Activated CD8-positive, alpha-beta memory T cell treated with anti-CD3 and anti-CD28 coated beads, Interleukin-2, amount 10 ng/mL, durations not matched to agents 7 days and 5 days (primary cell): ENCODE data around the gene BANP. TPM values are rescaled to one million over a fixed set of nuclear protein-coding genes. Genes with fewer than 3 reads are reported as not detected.
"Not testable (repeated sequence)": the region's sequence is repeated elsewhere in the genome, so short reads cannot be mapped to it uniquely, and the experiment has no call there.

Experiments
- ATAC-seq: fragments of 150-1000 bp; cut with Tn5 transposase; one replicate; pipeline ENCODE4 v1.10.0; 2021; ENCODE audit warnings: moderate library complexity
- CTCF ChIA-PET: fragments of 350-600 bp; sonication (Branson Sonifier 250); formaldehyde crosslinking; loops from one replicate; lab custom pipeline; 2021; ENCODE audit warnings: antibody characterized with exemption; lab: Charles Lee
- DNase-seq: peaks from one replicate; pipeline ENCODE4 v3.0.0-alpha.2; 2020
- H3K27ac Mint-ChIP-seq: one replicate; pipeline ENCODE4 v1.8.0; 2021; ENCODE audit warnings: mild to moderate bottlenecking, mixed read lengths
- H3K27me3 Mint-ChIP-seq: one replicate; pipeline ENCODE4 v1.8.0; 2021; ENCODE audit warnings: mixed read lengths
- H3K36me3 Mint-ChIP-seq: one replicate; pipeline ENCODE4 v1.8.0; 2021; ENCODE audit warnings: mild to moderate bottlenecking, mixed read lengths
- H3K4me1 Mint-ChIP-seq: one replicate; pipeline ENCODE4 v1.8.0; 2021; ENCODE audit warnings: mixed read lengths
- H3K4me3 Mint-ChIP-seq: one replicate; pipeline ENCODE4 v1.8.0; 2021; ENCODE audit warnings: mild to moderate bottlenecking, moderate library complexity, mixed read lengths
- H3K9me3 Mint-ChIP-seq: one replicate; pipeline ENCODE4 v1.8.0; 2022; ENCODE audit warnings: low read depth, mixed read lengths
- total RNA-seq, 2 experiments: library from RNA; stranded (reverse); gene quantifications; one replicate each; pipeline ENCODE4 v1.2.3, GENCODE V29; 2021

The BANP gene
- total RNA-seq, 2 experiments from 2014 or later, result 36.1 to 48.7 TPM

DNA sequence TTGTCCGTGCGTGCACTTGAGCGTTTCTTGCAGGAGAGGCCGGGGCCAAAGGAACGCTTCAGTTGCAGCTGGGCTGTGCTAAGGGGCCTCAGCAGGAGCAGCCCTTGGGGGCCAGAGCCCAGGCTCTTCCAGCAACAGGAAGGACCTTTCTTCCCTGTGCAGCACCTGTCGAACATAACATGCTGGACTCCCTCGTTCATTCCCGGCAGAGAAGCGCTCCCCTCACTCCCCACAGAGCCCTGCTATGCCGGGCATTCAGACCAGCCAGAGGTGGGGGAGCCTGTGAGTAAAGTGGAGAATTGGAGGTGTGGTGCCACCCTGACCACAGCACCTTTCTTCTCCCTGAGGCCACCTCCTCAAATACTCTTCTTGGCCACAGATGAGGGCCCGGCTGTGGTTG lies 94.1 kb downstream of the BANP start:
- H3K4me1 Mint-ChIP-seq, ATAC-seq, H3K9me3 Mint-ChIP-seq, DNase-seq, H3K27ac Mint-ChIP-seq, H3K27me3 Mint-ChIP-seq, CTCF ChIA-PET, H3K36me3 Mint-ChIP-seq, H3K4me3 Mint-ChIP-seq: not testable (repeated sequence)

DNA sequence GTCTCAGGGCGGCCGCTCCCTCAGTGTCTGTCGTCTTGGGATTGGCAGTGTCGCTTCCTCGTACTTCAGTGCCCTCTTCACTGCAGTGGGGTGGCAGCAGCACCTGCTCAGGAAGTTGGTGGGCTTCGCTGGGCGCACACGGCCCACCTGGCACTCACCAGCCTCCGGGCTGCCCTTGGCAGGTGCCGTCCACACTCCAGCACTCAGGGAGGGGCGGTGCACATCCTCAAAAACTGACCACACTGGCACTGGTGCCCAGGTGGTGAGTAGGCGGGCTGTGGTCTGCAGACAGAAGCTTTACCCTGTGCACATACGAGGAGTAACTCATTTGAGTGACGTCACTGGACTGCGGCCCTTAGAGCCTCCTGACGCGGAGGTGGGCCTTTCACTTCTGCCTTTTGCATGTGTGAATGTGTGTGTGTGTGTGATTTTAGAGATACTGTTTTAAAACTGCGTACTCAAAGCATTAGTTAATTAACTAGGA lies 94.6 kb downstream of the BANP start:
- ATAC-seq, result no peak
- Mint-ChIP-seq H3K27me3 (no peaks in the 10 kb centered on the region), H3K4me3 (no peak overlapping the region), H3K36me3 (peaks cover 6% of the 10 kb centered on the region), H3K9me3 (no peaks in the 10 kb centered on the region), H3K27ac (no peak overlapping the region), H3K4me1 (no peaks in the 10 kb centered on the region)
- DNase-seq, result no peak
- CTCF ChIA-PET, result no interaction called here

DNA sequence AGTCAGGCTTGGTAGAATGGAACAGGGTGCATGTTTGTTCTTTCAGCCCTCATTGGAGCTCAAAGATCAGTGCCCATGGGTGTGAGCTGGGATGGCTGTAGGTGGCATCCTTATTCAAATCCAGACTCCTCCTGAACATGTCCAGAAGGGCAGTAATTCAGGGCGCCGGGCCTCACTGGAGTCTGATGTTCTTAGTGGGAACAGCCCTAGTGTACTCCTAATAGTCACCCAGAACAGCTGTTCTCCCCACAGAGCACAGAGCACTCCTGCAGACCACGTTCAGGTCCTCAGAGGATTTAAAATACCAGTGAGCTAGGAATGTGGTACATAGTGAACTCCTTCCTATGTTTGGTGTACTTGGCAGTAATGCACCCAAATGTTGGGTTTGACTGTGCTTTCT lies 96.2 kb downstream of the BANP start:
- CTCF ChIA-PET, result no interaction called here
- DNase-seq, result no peak
- no peaks in the 10 kb centered on the region for H3K4me1 Mint-ChIP-seq
- no peaks in the 10 kb centered on the region for H3K9me3 Mint-ChIP-seq
- H3K4me3 Mint-ChIP-seq, result no peak overlapping the region
- H3K27me3 Mint-ChIP-seq, result no peaks in the 10 kb centered on the region
- H3K36me3 Mint-ChIP-seq, result peaks cover 9% of the 10 kb centered on the region
- H3K27ac Mint-ChIP-seq, result no peak overlapping the region
- ATAC-seq, result no peak

DNA sequence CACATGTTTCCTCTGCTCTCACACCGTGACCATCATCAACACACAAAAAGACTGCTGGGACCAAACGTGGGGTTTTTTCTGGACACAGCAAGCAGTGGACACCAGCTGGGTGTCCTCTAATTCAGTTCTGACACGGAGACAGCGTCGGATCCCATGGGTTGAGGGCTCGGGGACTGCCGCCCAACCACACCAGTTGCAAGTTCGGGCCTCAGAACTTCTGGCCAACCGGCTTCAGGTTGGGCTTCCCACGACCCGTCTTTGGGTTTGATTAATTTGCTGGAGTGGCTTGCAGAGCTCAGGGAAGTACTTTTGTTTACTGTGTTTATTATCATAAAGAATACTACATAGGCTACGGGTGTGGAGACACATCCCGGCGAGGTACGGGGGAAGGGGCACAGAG lies 97.8 kb downstream of the BANP start:
- Mint-ChIP-seq H3K4me1 (no peaks in the 10 kb centered on the region), H3K27me3 (no peaks in the 10 kb centered on the region), H3K27ac (no peak overlapping the region), H3K9me3 (no peaks in the 10 kb centered on the region), H3K36me3 (peaks cover 9% of the 10 kb centered on the region), H3K4me3 (no peak overlapping the region)
- CTCF ChIA-PET, result no interaction called here
- DNase-seq (no peak), ATAC-seq (no peak)

DNA sequence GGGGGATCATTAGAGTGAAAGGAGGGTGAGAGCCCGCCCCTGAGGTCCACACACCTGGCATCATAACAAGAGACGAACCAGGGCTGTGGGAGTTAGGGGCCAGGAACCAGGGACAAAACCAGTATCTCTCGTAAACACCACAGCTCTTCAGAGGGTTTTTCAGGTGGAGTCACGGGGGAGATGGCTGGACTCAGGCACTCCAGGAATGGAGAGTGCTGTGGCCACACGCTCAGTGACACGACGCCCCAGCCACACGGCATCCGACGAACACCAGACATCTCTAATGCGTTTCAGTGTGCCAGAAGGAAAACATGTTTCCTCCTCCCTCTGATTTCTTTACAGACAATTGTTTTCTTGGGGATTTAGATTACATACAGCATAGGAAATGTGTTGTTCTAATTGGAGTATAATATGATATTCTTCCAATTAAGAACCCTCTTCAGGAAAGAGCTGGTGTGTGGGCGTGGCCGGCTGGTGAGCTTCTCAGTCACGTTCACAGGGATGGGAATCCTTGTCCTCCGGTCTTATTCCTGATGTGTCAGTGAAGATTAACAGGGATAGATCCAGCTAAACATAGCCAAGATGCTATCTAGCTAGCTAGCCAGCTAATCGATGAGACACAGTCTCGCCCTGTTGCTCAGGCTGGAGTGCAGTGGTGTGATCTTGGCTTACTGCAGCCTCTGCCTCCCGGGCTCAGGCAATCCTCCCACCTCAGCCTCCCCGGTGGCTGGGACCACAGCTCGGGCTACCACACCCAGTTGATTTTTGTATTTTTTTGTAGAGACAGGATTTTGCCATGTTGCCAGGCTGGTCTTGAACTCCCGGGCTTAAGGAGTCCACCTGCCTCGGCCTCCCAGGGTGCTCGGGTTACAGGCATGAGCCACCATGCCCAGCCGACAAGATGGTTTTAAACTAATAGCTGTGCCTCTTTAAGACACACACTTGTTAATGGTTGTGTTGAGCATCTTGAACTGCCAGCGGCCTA lies 98.6 kb downstream of the BANP start:
- CTCF ChIA-PET, result interaction anchor here (1.2 kb wide), 1 partner anchor 13 kb away, joined by 3 read pairs; no protein-coding TSS in a partner anchor
- Mint-ChIP-seq H3K27ac (no peak overlapping the region), H3K36me3 (peaks cover 9% of the 10 kb centered on the region), H3K9me3 (no peaks in the 10 kb centered on the region), H3K27me3 (no peaks in the 10 kb centered on the region), H3K4me3 (no peak overlapping the region), H3K4me1 (no peaks in the 10 kb centered on the region)
- ATAC-seq (no peak), DNase-seq (no peak)

DNA sequence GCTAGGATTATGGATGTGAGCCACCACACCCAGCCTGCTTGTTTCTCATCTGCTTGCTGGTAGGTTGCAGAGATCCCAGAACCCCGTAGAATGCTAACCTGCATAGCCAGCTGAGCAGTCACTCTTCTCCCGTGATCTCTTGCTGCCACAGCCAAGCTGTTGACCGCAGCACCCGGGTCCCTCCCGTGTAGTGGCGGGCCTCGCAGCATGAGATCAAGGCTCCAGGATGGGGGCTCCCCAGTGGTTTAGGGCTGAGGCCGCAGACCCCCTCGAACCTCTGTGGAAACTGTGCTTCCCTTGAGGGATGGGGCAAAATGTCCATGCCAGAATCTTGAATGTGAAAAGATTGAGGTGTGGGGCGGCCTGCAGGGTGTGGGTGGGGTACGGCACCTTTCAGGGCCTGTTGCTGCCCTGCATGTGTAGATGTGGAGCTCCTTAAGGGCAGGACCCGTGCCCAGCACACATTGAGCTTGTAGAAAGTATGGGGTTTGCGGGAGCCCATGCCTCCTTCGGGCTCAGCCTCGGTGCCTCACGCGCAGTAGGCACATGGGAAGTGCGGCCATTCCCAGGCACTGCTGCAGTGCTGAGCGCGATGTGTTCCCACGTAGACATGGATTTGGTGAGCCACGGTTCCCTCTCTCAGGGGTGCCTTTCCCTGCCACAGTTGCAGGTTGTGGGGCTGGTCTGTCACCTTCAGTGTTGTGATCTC lies 99.9 kb downstream of the BANP start:
- no peaks in the 10 kb centered on the region for H3K27me3 Mint-ChIP-seq
- no peak for ATAC-seq
- peaks cover 9% of the 10 kb centered on the region for H3K36me3 Mint-ChIP-seq
- DNase-seq, result no peak
- H3K9me3 Mint-ChIP-seq, result no peaks in the 10 kb centered on the region
- no peak overlapping the region for H3K4me3 Mint-ChIP-seq
- no peak overlapping the region for H3K27ac Mint-ChIP-seq
- H3K4me1 Mint-ChIP-seq, result no peaks in the 10 kb centered on the region
- CTCF ChIA-PET, result interaction anchor here (1.2 kb wide), 1 partner anchor 12 kb away, joined by 3 read pairs; no protein-coding TSS in a partner anchor

DNA sequence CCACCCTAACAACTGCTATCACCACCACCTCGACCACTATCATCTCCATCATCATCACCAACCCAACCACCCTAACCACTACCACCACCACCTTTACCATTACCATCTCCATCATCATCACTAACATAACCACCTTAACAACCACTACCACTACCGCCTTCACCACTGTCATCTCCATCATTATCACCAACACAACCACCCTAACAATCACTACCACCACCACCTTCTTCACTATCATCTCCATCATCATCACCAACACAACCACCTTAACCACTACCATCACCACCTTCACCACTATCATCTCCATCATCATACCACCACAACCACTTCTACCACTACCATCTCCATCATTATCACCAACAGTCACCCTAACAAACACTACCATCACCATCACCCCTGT lies 101.4 kb downstream of the BANP start:
- ATAC-seq (no peak), DNase-seq (no peak)
- H3K9me3 Mint-ChIP-seq, result no peaks in the 10 kb centered on the region
- no peaks in the 10 kb centered on the region for H3K4me1 Mint-ChIP-seq
- CTCF ChIA-PET, result interaction anchor here (1.3 kb wide), 1 partner anchor 95 kb away, joined by 3 read pairs; no protein-coding TSS in a partner anchor
- peaks cover 9% of the 10 kb centered on the region for H3K36me3 Mint-ChIP-seq
- no peak overlapping the region for H3K4me3 Mint-ChIP-seq
- H3K27me3 Mint-ChIP-seq, result no peaks in the 10 kb centered on the region
- H3K27ac Mint-ChIP-seq, result no peak overlapping the region

DNA sequence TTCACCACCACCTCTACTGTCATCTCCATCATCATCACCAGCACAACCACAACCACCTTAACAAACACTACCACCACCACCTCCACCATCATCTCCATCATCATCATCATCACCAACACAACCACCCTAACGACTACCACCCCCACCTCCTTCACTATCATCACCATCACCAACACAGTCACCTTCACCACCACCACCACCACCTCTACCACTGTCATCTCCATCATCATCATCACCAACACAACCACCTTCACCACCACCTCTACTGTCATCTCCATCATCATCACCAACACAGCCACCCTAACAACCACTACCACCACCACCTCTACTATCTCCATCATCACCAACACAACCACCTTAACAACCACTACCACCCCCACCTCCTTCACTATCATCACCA lies 102.2 kb downstream of the BANP start:
- CTCF ChIA-PET, ATAC-seq, H3K36me3 Mint-ChIP-seq, H3K4me3 Mint-ChIP-seq, H3K27ac Mint-ChIP-seq, DNase-seq, H3K27me3 Mint-ChIP-seq, H3K4me1 Mint-ChIP-seq, H3K9me3 Mint-ChIP-seq: not testable (repeated sequence)

DNA sequence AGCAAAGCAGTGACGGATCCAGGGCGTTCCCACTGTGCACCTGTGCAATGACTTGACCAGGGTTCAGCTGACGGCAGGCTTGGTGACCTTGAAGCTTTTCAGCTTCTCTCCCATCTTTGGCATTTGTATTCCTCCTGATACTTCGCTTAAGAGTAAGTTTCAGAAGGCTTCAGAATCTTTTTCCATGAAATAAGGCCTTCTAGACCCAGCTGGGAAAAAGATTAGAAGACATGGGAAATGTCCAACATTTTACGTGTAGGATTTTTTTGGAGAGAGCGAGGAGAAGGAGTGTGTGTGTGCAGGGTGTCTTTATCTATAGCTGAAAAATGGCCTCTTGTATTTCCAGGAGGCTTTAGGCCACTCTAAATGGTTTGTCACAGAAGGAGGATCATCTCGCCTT lies 104.1 kb downstream of the BANP start:
- no peak overlapping the region for H3K27ac Mint-ChIP-seq
- no peak overlapping the region for H3K4me3 Mint-ChIP-seq
- DNase-seq (no peak), ATAC-seq (no peak)
- peaks cover 5% of the 10 kb centered on the region for H3K36me3 Mint-ChIP-seq
- CTCF ChIA-PET, result no interaction called here
- no peaks in the 10 kb centered on the region for H3K4me1 Mint-ChIP-seq
- H3K27me3 Mint-ChIP-seq, result no peaks in the 10 kb centered on the region
- no peaks in the 10 kb centered on the region for H3K9me3 Mint-ChIP-seq

DNA sequence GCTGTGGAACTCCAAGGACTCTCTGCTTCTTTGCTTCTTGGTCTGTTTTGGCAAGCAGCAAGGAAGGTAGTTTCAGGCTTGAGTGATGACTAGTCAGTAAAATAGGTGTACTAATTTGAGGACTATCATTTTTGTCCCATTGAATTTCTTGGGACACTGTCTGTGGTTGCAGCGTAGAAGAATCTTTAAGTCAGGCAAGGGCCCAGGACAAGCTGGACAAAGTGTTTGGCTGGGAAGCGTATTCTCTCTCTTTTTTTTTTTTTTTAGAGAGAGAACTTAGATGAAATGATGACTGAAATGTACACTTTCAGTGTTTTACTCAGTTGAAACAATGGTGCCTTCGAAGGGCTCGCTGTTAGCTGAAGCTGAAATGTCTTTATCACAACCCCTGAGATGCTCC lies 105.0 kb downstream of the BANP start:
- no peaks in the 10 kb centered on the region for H3K4me1 Mint-ChIP-seq
- H3K27me3 Mint-ChIP-seq, result no peaks in the 10 kb centered on the region
- CTCF ChIA-PET, result no interaction called here
- DNase-seq, result no peak
- peaks cover 4% of the 10 kb centered on the region for H3K36me3 Mint-ChIP-seq
- no peak overlapping the region for H3K27ac Mint-ChIP-seq
- ATAC-seq, result no peak
- H3K9me3 Mint-ChIP-seq, result no peaks in the 10 kb centered on the region
- no peak overlapping the region for H3K4me3 Mint-ChIP-seq

DNA sequence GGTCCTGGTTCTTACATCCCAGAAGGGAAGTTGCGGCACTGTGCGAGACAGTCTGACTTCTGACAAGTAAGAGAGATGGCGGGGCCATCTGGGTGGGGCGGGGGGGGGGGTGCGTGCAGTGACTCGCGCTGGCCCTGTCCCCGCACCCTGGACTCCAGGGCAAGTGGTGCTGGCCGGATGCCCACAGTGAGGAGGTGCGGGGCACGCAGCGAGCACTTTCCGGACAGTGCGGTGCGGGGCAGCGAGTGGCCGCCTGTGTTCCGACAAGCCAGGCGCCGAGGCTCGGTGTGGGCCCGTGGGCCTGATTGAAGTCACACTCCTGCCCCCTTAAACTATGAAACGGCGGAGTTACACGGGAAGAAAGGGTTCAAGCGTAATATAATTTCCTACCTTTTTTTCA lies 106.4 kb downstream of the BANP start:
- ATAC-seq (no peak), DNase-seq (no peak)
- Mint-ChIP-seq H3K27me3 (no peaks in the 10 kb centered on the region), H3K9me3 (no peaks in the 10 kb centered on the region), H3K36me3 (peaks cover 1% of the 10 kb centered on the region), H3K4me3 (no peak overlapping the region), H3K4me1 (no peaks in the 10 kb centered on the region), H3K27ac (no peak overlapping the region)
- CTCF ChIA-PET, result no interaction called here

DNA sequence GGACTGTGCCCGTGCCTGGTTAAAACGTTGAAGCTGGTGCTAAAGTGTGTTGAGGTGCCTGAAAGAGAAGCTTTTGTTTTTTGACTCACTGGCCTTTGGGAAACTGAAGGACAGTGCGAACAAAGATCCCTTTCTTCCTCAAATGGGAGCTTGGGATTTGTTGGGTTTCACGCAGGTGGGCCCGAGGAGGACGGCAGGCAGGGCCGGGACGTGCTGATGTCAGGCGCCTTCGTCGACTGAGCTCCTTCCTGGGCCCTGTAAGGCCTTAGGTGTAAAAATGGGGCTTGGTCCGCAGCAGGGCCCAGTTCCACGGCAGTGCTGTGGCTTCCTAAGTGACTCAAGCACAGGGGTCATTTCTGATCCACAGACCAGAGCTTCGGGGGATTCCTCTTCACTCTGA lies 106.9 kb downstream of the BANP start:
- Mint-ChIP-seq H3K4me3 (no peak overlapping the region), H3K27me3 (no peaks in the 10 kb centered on the region), H3K9me3 (no peaks in the 10 kb centered on the region), H3K4me1 (no peaks in the 10 kb centered on the region), H3K36me3 (peaks cover 1% of the 10 kb centered on the region), H3K27ac (no peak overlapping the region)
- ATAC-seq (no peak), DNase-seq (no peak)
- CTCF ChIA-PET, result no interaction called here

DNA sequence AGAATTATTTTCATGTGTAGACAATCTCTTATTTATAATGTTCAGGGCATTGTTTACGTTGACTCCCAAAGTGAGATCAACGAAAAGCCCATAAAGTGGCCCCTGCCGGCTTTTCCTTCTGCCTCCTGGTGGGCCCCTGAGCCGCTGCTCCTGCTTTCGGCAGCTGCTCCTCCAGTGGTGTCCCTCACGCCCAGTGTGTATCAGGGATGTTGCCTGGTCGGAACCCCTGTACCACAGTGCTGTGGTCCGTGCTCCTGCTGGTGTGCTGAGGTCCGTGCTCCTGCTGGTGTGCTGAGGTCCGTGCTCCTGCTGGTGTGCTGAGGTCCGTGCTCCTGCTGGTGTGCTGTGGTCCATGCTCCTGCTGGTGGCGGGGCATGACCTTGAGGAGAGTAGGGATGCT lies 107.6 kb downstream of the BANP start:
- Mint-ChIP-seq H3K4me3 (no peak overlapping the region), H3K27ac (no peak overlapping the region), H3K27me3 (no peaks in the 10 kb centered on the region), H3K4me1 (no peaks in the 10 kb centered on the region), H3K36me3 (peaks cover 1% of the 10 kb centered on the region), H3K9me3 (no peaks in the 10 kb centered on the region)
- ATAC-seq, result no peak
- DNase-seq, result no peak
- CTCF ChIA-PET, result no interaction called here
